Heart left ventricle (tissue), 13 donors: ENCODE results near the gene C2orf92.

ENCODE experiments used
- CTCF ChIP-seq, 12 donors: fragments of 200-600 bp; sonication (generic) in 4 of 12; IDR thresholded peaks; one replicate each; pipeline versions ENCODE4 v1.5.0 to v1.8.0; 2018 to 2022; ENCODE audit warnings: antibody characterized with exemption in 12 of 12, mild to moderate bottlenecking in 5 of 12
- POLR2A ChIP-seq, 2 donors: fragments of 450-650 bp; IDR thresholded peaks; one replicate each; pipeline ENCODE4 v1.6.1; 2017; ENCODE audit warnings: antibody characterized with exemption in 2 of 2, mild to moderate bottlenecking in 2 of 2, moderate library complexity in 2 of 2
- donor health status: ischemic (EF 13 %, LVEDD 7.1; RV severe dilation, severe dysfunction).
- donor health status: DM: no; HTN: yes; CAD: no.
- donor health status: DM: no; HTN: no; CAD: no.
- donor health status: ischemic (EF 25% LVEDD 6.9; RV normal size, moderate dysfunction).
- donor health status: ischemic (EF 25% LVEDD 5.7; RV mildly dilated, moderate dysfunction).
- donor health status: ischemic (EF 35%, LVEDD 5.7; RV mildly dilated, moderate dysfunction).
- donor health status: nonischemic (EF 11% LVEDD 7.7; RV severe dilation, severe dysfunction).
- donor health status: DM: yes; HTN: yes; CAD: no.
- donor health status: PGD.
- donor health status: ischemic (EF 29% LVEDD 5.4; RV normal size, mild dysfunction).
- donor health status: nonischemic (EF 23%, LVEDD 6.1; RV moderate dilation, normal function).

GRCh38 chr2:97749581-97749980 is 80.1 kb downstream of the C2orf92 start:
- TF ChIP-seq CTCF (IDR thresholded peaks at IDR 0.05) (no peak), POLR2A (IDR thresholded peaks at IDR 0.05) (no peak)
